Embryonic facial prominence (tissue), 1 donor: ENCODE measurements around the gene SFXN5.

Source experiments
- DNase-seq: peaks from one replicate; pipeline ENCODE4 v3.0.0-alpha.2; 2016; ENCODE audit errors: extremely low spot score

SFXN5 gene

GRCh38 chr2:73021371-73022010, 50.0 kb downstream of the SFXN5 start:
- no peak for DNase-seq

GRCh38 chr2:73020657-73021370, 50.7 kb downstream of the SFXN5 start:
- no peak for DNase-seq

- no peak for DNase-seq
Measured at GRCh38 chr2:73020306-73020656, 51.2 kb downstream of the SFXN5 start.

GRCh38 chr2:73018188-73018825, 53.2 kb downstream of the SFXN5 start:
- DNase-seq: no peak

- no peak for DNase-seq
Measured at GRCh38 chr2:73013936-73014335, 57.6 kb downstream of the SFXN5 start.

GRCh38 chr2:73009177-73009839, 62.2 kb downstream of the SFXN5 start:
- no peak for DNase-seq

- DNase-seq: no peak
Measured at GRCh38 chr2:73008766-73009135, 62.8 kb downstream of the SFXN5 start.

GRCh38 chr2:73007991-73008765, 63.3 kb downstream of the SFXN5 start:
- no peak for DNase-seq

- no peak for DNase-seq
Measured at GRCh38 chr2:73006969-73007710, 64.4 kb downstream of the SFXN5 start.

- no peak for DNase-seq
Measured at GRCh38 chr2:73004889-73005596, 66.5 kb downstream of the SFXN5 start.

GRCh38 chr2:73004466-73004865, 67.0 kb downstream of the SFXN5 start:
- no peak for DNase-seq

GRCh38 chr2:73003027-73003426, 68.5 kb downstream of the SFXN5 start:
- no peak for DNase-seq

- DNase-seq: no peak
Measured at GRCh38 chr2:73000808-73001570, 70.5 kb downstream of the SFXN5 start.

- no peak for DNase-seq
Measured at GRCh38 chr2:72999729-73000725, 71.5 kb downstream of the SFXN5 start.

- no peak for DNase-seq
Measured at GRCh38 chr2:72998724-72999123, 72.8 kb downstream of the SFXN5 start.

GRCh38 chr2:72998234-72998651, 73.3 kb downstream of the SFXN5 start:
- DNase-seq: no peak

- no peak for DNase-seq
Measured at GRCh38 chr2:72996117-72996502, 75.4 kb downstream of the SFXN5 start.

- no peak for DNase-seq
Measured at GRCh38 chr2:72995430-72996116, 75.9 kb downstream of the SFXN5 start.
